Measurements from ENCODE around the gene GFAP. TPM values are rescaled to one million over a fixed set of nuclear protein-coding genes. Genes with fewer than 3 reads are reported as not detected.

Gene GFAP
- total RNA-seq, 2 donors from 2014 or later: 2.3 to 4.0 TPM

- DNase-seq (no peak), ATAC-seq (no peak)
- intact Hi-C loops (cut with DNase I): no loop called here
These were observed 18.8 kb upstream of the GFAP start for GRCh38 chr17:44933824-44934744.

GRCh38 chr17:44932787-44933097 lies 17.4 kb upstream of the GFAP start:
- intact Hi-C loops (cut with DNase I): no loop called here
- peak; percentile 54 to 81 for ATAC-seq
- no peak for DNase-seq

GRCh38 chr17:44932096-44932786 lies 16.9 kb upstream of the GFAP start:
- ATAC-seq (no peak), DNase-seq (no peak)

GRCh38 chr17:44931376-44931775 lies 16.1 kb upstream of the GFAP start:
- intact Hi-C loops (cut with DNase I): no loop called here
- DNase-seq (no peak), ATAC-seq (no peak)

More at GRCh38 chr17:44932096-44932786, 16.9 kb upstream of the GFAP start:
- intact Hi-C loops (cut with DNase I): no loop called here

GRCh38 chr17:44930667-44931066 lies 15.4 kb upstream of the GFAP start:
- ATAC-seq (no peak), DNase-seq (no peak)
- intact Hi-C loops (cut with DNase I): no loop called here

GRCh38 chr17:44928950-44929720 lies 13.8 kb upstream of the GFAP start:
- DNase-seq (no peak), ATAC-seq (no peak)
- intact Hi-C loops (cut with DNase I): no loop called here

- intact Hi-C loops (cut with DNase I): no loop called here
- ATAC-seq: no peak
- no peak for DNase-seq
These were observed 12.8 kb upstream of the GFAP start for GRCh38 chr17:44928136-44928535.

GRCh38 chr17:44927696-44928095 lies 12.4 kb upstream of the GFAP start:
- DNase-seq (no peak), ATAC-seq (no peak)
- intact Hi-C loops (cut with DNase I): no loop called here

GRCh38 chr17:44926821-44927525 lies 11.7 kb upstream of the GFAP start:
- intact Hi-C loops (cut with DNase I): no loop called here
- DNase-seq (no peak), ATAC-seq (no peak)

GRCh38 chr17:44925731-44926697 lies 10.7 kb upstream of the GFAP start:
- ATAC-seq (no peak), DNase-seq (no peak)
- intact Hi-C loops (cut with DNase I): no loop called here

GRCh38 chr17:44924107-44924544 lies 8.8 kb upstream of the GFAP start:
- intact Hi-C loops (cut with DNase I): loop anchor here in 1 of 2 donors (5.0 kb wide), 1 partner anchor 208 kb away; the partner anchor contains the start of gene PLCD3
- DNase-seq (no peak), ATAC-seq (no peak)

- no peak for DNase-seq
- intact Hi-C loops (cut with DNase I): loop anchor here in 1 of 2 donors (5.0 kb wide), 1 partner anchor 209 kb away; the partner anchor contains the start of gene PLCD3
These were observed 7.6 kb upstream of the GFAP start for GRCh38 chr17:44922746-44923470.

GRCh38 chr17:44922136-44922535 lies 6.8 kb upstream of the GFAP start:
- DNase-seq (no peak), ATAC-seq (no peak)
- intact Hi-C loops (cut with DNase I): loop anchor here in 1 of 2 donors (5.0 kb wide), 1 partner anchor 210 kb away; the partner anchor contains the start of gene PLCD3

More at GRCh38 chr17:44922746-44923470, 7.6 kb upstream of the GFAP start:
- ATAC-seq: no peak

GRCh38 chr17:44921122-44921882 lies 6.0 kb upstream of the GFAP start:
- DNase-seq (no peak), ATAC-seq (peak; percentile 10 to 44)
- intact Hi-C loops (cut with DNase I): loop anchor here in 1 of 2 donors (5.0 kb wide), 1 partner anchor 211 kb away; the partner anchor contains the start of gene PLCD3

GRCh38 chr17:44920565-44920940 lies 5.3 kb upstream of the GFAP start:
- DNase-seq (no peak), ATAC-seq (no peak)
- intact Hi-C loops (cut with DNase I): loop anchor here in 1 of 2 donors (1.0 to 5.0 kb wide), 2 partner anchors 102 to 212 kb away; partner anchors contain the start of gene PLCD3

Measured in left cardiac atrium (tissue), 4 donors.